Spleen (tissue), 11 donors: ENCODE results near the gene USP24. TPM values are rescaled to one million over a fixed set of nuclear protein-coding genes. Genes with fewer than 3 reads are reported as not detected.

ENCODE experiments used
- DNase-seq: peaks from one replicate; pipeline ENCODE4 v3.0.0-alpha.2; 2020
- H3K27ac ChIP-seq, 8 donors: fragments of 200-600 bp; sonication (generic) in 7 of 8; 1 replicate in 4 of 8; 2 replicates in 4 of 8; pipeline versions ENCODE4 v1.5.0 to v1.8.0; 2016 to 2021; ENCODE audit warnings: inconsistent platforms in 4 of 8, mild to moderate bottlenecking in 4 of 8, moderate library complexity in 1 of 8
- H3K27me3 ChIP-seq, 7 donors: fragments of 200-600 bp; sonication (generic) in 6 of 7; replicated peaks in 1 of 7; 1 replicate in 4 of 7; 2 replicates in 3 of 7; pipeline versions ENCODE4 v1.5.0 to v1.8.0; 2016 to 2021; ENCODE audit warnings: inconsistent platforms in 3 of 7, mild to moderate bottlenecking in 1 of 7
- H3K36me3 ChIP-seq, 6 donors: fragments of 200-600 bp; sonication (generic) in 5 of 6; 1 replicate in 4 of 6; 2 replicates in 2 of 6; pipeline versions ENCODE4 v1.5.0 to v1.8.0; 2016 to 2021; ENCODE audit warnings: inconsistent platforms in 2 of 6
- H3K4me1 ChIP-seq, 6 donors: fragments of 200-600 bp; sonication (generic) in 5 of 6; 1 replicate in 3 of 6; 2 replicates in 3 of 6; pipeline versions ENCODE4 v1.5.0 to v1.8.0; 2016 to 2021; ENCODE audit warnings: inconsistent platforms in 3 of 6
- H3K4me3 ChIP-seq, 8 donors: fragments of 200-600 bp; sonication (generic) in 7 of 8; 1 replicate in 4 of 8; 2 replicates in 4 of 8; pipeline versions ENCODE4 v1.5.0 to v1.8.0; 2016 to 2021; ENCODE audit warnings: inconsistent platforms in 4 of 8, mild to moderate bottlenecking in 4 of 8, moderate library complexity in 2 of 8
- H3K9me3 ChIP-seq, 8 donors: fragments of 200-600 bp; sonication (generic) in 7 of 8; 1 replicate in 4 of 8; 2 replicates in 4 of 8; pipeline versions ENCODE4 v1.5.0 to v1.8.0; 2016 to 2021; ENCODE audit warnings: inconsistent platforms in 4 of 8
- POLR2A ChIP-seq, 3 donors: fragments of 450-650 bp; IDR thresholded peaks; one replicate each; pipeline ENCODE4 v1.5.1; 2017; ENCODE audit warnings: antibody characterized with exemption in 3 of 3, mild to moderate bottlenecking in 1 of 3
- POLR2AphosphoS5 ChIP-seq, 3 donors: sonication (generic); formaldehyde crosslinking; IDR thresholded peaks; one replicate each; pipeline ENCODE4 v1.5.1; 2017; ENCODE audit warnings: antibody characterized with exemption in 3 of 3
- WGBS, 5 donors: extraction: QIAGEN DNeasy Blood & Tissue Kit in 3 of 5; methylation state at CpG; one replicate each; pipeline versions ENCODE4 v1.1.5 to v1.1.7; 2013 to 2018; 5-methylcytosine and 5-hydroxymethylcytosine counted together
- intact Hi-C: fragments of 100-400 bp; cut with DNase I; formaldehyde crosslinking; loops from one replicate; pipeline ENCODE4 v1.15.0; 2023; ENCODE audit warnings: low total_unique reads
- polyA plus RNA-seq, 3 donors: library from polyadenylated mRNA; stranded (reverse); fragments of 200-250 nt; gene quantifications; one replicate each; pipeline ENCODE4 v1.2.1, GENCODE V29; 2013
- total RNA-seq, 7 donors: library from RNA; depleted of rRNA in 3 of 7; stranded (reverse); fragments of >200 nt in 3 of 7; fragmentation: NEBNext Ultra II Directional in 4 of 7; extraction: Animal tissue kit (Norgen Biotek cat#: 25700) in 4 of 7; gene quantifications; one replicate each; pipeline versions ENCODE4 v1.1.0 to v1.2.1, GENCODE V29; 2016 to 2021
- TF ChIP-seq, protein P1 (sequence below), 11 experiments: fragments of 200-600 bp in 7 of 11; fragments of 450-650 bp in 4 of 11; sonication (generic) in 4 of 11; IDR thresholded peaks in 8 of 11; conservative IDR thresholded peaks in 3 of 11; 1 replicate in 7 of 11; 2 replicates in 4 of 11; pipeline versions ENCODE4 v1.4.0 to v1.8.0; 2016 to 2021; ENCODE audit warnings: antibody characterized with exemption in 11 of 11, inconsistent platforms in 4 of 11, mild to moderate bottlenecking in 1 of 11
- donor health status: healthy with polysubstance abuse.
- donor health status: DM: no; HTN: no; CAD: no; lungs with moderate emphysema.
- donor health status: DM: no; HTN: no; CAD: no.
- donor health status: Bipolar disorder and iron deficiency.
- donor health status: healthy.
- donor health status: DM: no; HTN: no; CAD: no.
- donor health status: DM: yes; HTN: yes; CAD: no.

USP24 gene
- total and polyA plus RNA-seq, 10 donors: 11.6 to 94.5 (median 70.1) TPM

DNA sequence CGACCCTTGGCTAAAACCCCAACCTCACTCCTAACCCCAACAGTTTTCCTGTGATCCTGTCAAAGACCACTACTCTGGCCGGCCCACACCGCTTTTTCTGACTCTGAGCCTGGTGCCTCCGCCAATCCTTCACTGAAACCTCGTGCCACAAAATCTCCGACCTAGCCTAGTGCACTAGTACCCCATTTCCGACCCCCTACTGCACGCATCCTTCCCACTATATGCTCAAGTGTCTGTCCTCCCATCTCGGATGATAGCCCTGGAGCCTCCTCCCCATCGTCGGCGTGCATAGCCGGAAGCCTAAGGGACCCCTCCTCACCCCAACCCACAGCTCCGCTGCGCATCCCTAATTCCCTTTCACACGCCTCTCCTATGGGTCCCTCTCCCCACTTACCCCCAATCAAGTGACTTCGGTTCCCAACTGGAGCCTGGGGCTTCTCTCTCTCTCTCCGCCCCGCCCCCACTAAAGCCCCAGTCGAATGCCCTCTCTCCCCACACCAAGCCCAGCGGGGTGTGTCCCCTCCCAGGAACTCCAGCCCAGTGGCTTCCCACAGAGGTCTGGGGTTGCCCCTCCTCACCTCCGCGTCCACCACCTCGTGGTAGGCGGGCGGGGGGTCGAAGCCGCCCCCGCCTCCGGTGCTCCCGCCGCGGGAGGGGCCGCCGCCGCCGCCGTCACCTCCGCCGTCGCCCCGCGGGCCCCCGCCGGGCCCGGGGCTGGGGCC is 791 bp downstream of the USP24 start:
- peaks cover 57 to 84% (median 80%) of the 10 kb centered on the region in 6 donors for H3K4me1 ChIP-seq
- H3K9me3 ChIP-seq: no peaks in the 10 kb centered on the region
- no peaks in the 10 kb centered on the region for H3K36me3 ChIP-seq
- WGBS, 5 donors: 1% methylated on average over 22 to 46 of the region's 46 CpGs
- DNase-seq: peak; percentile 91
- H3K27me3 ChIP-seq: no peaks in the 10 kb centered on the region
- peak in 2 of 3 donors; percentile 31 to 68 for TF ChIP-seq POLR2AphosphoS5 (IDR thresholded peaks at IDR 0.05)
- TF ChIP-seq, protein P1, sequence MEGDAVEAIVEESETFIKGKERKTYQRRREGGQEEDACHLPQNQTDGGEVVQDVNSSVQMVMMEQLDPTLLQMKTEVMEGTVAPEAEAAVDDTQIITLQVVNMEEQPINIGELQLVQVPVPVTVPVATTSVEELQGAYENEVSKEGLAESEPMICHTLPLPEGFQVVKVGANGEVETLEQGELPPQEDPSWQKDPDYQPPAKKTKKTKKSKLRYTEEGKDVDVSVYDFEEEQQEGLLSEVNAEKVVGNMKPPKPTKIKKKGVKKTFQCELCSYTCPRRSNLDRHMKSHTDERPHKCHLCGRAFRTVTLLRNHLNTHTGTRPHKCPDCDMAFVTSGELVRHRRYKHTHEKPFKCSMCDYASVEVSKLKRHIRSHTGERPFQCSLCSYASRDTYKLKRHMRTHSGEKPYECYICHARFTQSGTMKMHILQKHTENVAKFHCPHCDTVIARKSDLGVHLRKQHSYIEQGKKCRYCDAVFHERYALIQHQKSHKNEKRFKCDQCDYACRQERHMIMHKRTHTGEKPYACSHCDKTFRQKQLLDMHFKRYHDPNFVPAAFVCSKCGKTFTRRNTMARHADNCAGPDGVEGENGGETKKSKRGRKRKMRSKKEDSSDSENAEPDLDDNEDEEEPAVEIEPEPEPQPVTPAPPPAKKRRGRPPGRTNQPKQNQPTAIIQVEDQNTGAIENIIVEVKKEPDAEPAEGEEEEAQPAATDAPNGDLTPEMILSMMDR (IDR thresholded peaks at IDR 0.05 in 8 of 11, conservative IDR thresholded peaks at IDR 0.05 in 3 of 11): no peak
- no peak for TF ChIP-seq POLR2A (IDR thresholded peaks at IDR 0.05)
- H3K27ac ChIP-seq: peak overlapping the region; percentile 96 to 99 (median 98)
- intact Hi-C loops: no loop called here
- H3K4me3 ChIP-seq: peak overlapping the region; percentile 71 to 93 (median 77)

DNA sequence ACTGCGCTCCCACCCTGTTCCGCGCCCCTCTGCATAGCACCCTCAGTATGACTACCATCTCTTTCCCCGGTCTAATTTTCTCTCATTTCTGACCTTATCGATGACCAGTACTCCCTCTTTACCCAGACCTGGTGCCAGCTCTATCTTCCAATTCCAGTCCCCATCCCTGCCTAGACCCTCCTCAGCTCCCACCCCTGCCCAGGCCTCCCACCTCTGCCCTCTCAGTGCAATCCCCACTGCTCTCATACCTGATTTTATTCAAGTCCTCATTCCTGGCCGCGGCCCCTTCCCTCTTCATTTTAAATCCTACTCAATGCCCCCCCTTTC is 1.3 kb downstream of the USP24 start:
- H3K36me3 ChIP-seq: no peaks in the 10 kb centered on the region
- intact Hi-C loops: no loop called here
- H3K4me1 ChIP-seq: peaks cover 57 to 89% (median 84%) of the 10 kb centered on the region in 6 donors
- H3K9me3 ChIP-seq: no peaks in the 10 kb centered on the region
- peak overlapping the region; percentile 71 to 93 (median 77) for H3K4me3 ChIP-seq
- WGBS, 5 donors: 10 to 22% (median 12%) methylated on average over 7 of the region's 7 CpGs
- no peaks in the 10 kb centered on the region for H3K27me3 ChIP-seq
- DNase-seq: peak; percentile 79
- TF ChIP-seq POLR2A (IDR thresholded peaks at IDR 0.05) (no peak), POLR2AphosphoS5 (IDR thresholded peaks at IDR 0.05) (no peak)
- TF ChIP-seq, protein P1 (IDR thresholded peaks at IDR 0.05 in 8 of 11, conservative IDR thresholded peaks at IDR 0.05 in 3 of 11): no peak
- peak overlapping the region; percentile 22 to 99 (median 97) for H3K27ac ChIP-seq

- peaks cover 55 to 90% (median 84%) of the 10 kb centered on the region in 6 donors for H3K4me1 ChIP-seq
- TF ChIP-seq POLR2A (IDR thresholded peaks at IDR 0.05): no peak
- TF ChIP-seq, protein P1 (IDR thresholded peaks at IDR 0.05 in 8 of 11, conservative IDR thresholded peaks at IDR 0.05 in 3 of 11): no peak
- TF ChIP-seq POLR2AphosphoS5 (IDR thresholded peaks at IDR 0.05): no peak
- H3K27ac ChIP-seq: peak overlapping the region; percentile 22 to 99 (median 97)
- intact Hi-C loops: no loop called here
- no peaks in the 10 kb centered on the region for H3K9me3 ChIP-seq
- DNase-seq: no peak
- H3K27me3 ChIP-seq: no peaks in the 10 kb centered on the region
- peak overlapping the region; percentile 71 to 93 (median 77) for H3K4me3 ChIP-seq
- 11 to 21% (median 18%) methylated on average over 10 of the region's 10 CpGs for WGBS, 5 donors
- no peaks in the 10 kb centered on the region for H3K36me3 ChIP-seq
These were observed 1.8 kb downstream of the USP24 start for GRCh38 chr1:55213151-55213884.
